ENCODE measurements around the gene ABCF3. TPM values are rescaled to one million over a fixed set of nuclear protein-coding genes. Genes with fewer than 3 reads are reported as not detected.

The ABCF3 gene
- total RNA-seq, 1 experiment from 2014 or later = 56.1 TPM

- H4K20me1 ChIP-seq (ENCODE audit: control insufficient read depth, insufficient read depth, insufficient read length) = no peaks in the 10 kb centered on the region
- no peak overlapping the region for H3T11ph ChIP-seq (ENCODE audit: low read length)
- H3K23ac ChIP-seq (ENCODE audit: insufficient read length, low read depth, low read length) = no peak overlapping the region
- no peak overlapping the region for H4K5ac ChIP-seq (ENCODE audit: insufficient read length, low read depth, low read length)
- H3K27me3 Mint-ChIP-seq (ENCODE audit: low read depth) = no peaks in the 10 kb centered on the region
- H3K4me2 ChIP-seq (ENCODE audit: insufficient read depth, insufficient read length, low read length) = no peak overlapping the region
- no peaks in the 10 kb centered on the region for H3K9me3 Mint-ChIP-seq
- no peak overlapping the region for H2BK120ac ChIP-seq (ENCODE audit: low read depth, low read length, poor library complexity, severe bottlenecking)
- peaks cover 24 to 76% (median 43%) of the 10 kb centered on the region in 3 experiments; a peak in 6 of 7 replicates for H3K36me3 Mint-ChIP-seq (ENCODE audit: insufficient read depth in 1 of 3, low read depth in 3 of 3)
- H3K4me3 Mint-ChIP-seq = no peak overlapping the region
- no peak overlapping the region for H2BK15ac ChIP-seq (ENCODE audit: low read depth, low read length)
- H3K9ac ChIP-seq (ENCODE audit: extremely low read depth, insufficient read length, low read length) = no peak overlapping the region
- H3K79me1 ChIP-seq (ENCODE audit: insufficient read depth, low read depth, low read length, poor library complexity, severe bottlenecking) = peaks cover 10% of the 10 kb centered on the region
- H3K14ac ChIP-seq (ENCODE audit: insufficient read depth, low read length) = no peak overlapping the region
- TF ChIP-seq CTCF (conservative IDR thresholded peaks at IDR 0.05) = no peak
- no peak overlapping the region for H3K27ac ChIP-seq (ENCODE audit: insufficient read length, low read depth, low read length)
- no peak overlapping the region for H3K4ac ChIP-seq (ENCODE audit: low read depth, low read length)
- no CpG with 5 or more reads among the region's 7 CpGs for WGBS (ENCODE audit: extremely low coverage, insufficient read length, low lambda C conversion rate)
- no peaks in the 10 kb centered on the region; the same call in 1 of the 2 replicates for H3K79me2 ChIP-seq (ENCODE audit: insufficient read depth, low read length)
- H2AFZ ChIP-seq (ENCODE audit: low read length) = no peak overlapping the region
- H4K8ac ChIP-seq (replicated peaks; ENCODE audit: insufficient read length, low read depth, low read length) = no peak overlapping the region
- no peaks in the 10 kb centered on the region for H3K4me1 ChIP-seq (ENCODE audit: insufficient read depth, low read length)
- H3K27me3 ChIP-seq (ENCODE audit: insufficient read depth, low read length) = no peaks in the 10 kb centered on the region
- H2BK5ac ChIP-seq (ENCODE audit: insufficient read length, low read length) = no peak overlapping the region
- DNase-seq = no peak
- no peaks in the 10 kb centered on the region for H3K23me2 ChIP-seq (ENCODE audit: insufficient read length, low read depth, low read length, poor library complexity, severe bottlenecking)
- H2BK12ac ChIP-seq (ENCODE audit: insufficient read length, low read depth, low read length) = no peak overlapping the region
- H3K4me1 Mint-ChIP-seq = no peaks in the 10 kb centered on the region
- H4K91ac ChIP-seq (ENCODE audit: insufficient read length, low read depth, low read length) = no peak overlapping the region
- H3K18ac ChIP-seq (ENCODE audit: insufficient read length, low read depth, low read length) = no peak overlapping the region
- no peak overlapping the region for H2BK20ac ChIP-seq (ENCODE audit: low read depth, low read length, poor library complexity, severe bottlenecking)
- H3K56ac ChIP-seq (ENCODE audit: insufficient read length, low read depth, low read length) = no peak overlapping the region
- no peak overlapping the region for H2AK5ac ChIP-seq (ENCODE audit: insufficient read length, low read length)
- no peaks in the 10 kb centered on the region for H3K9me3 ChIP-seq (ENCODE audit: control insufficient read depth, low read depth, low read length)
- no peak overlapping the region for H3K27ac Mint-ChIP-seq
Measured at GRCh38 chr3:184142199-184142598, 43.8 kb upstream of the ABCF3 start.
